ENCODE measurements around the gene ALPK3.

ALPK3 gene

GRCh38 chr15:84816694-84817465 lies at the start of gene ALPK3:
Gene ALPK3, plus strand, starts transcription at chr15:84817356. Its CDS starts 97 bp downstream, at chr15:84817453.
- peak within 1 kb of the TSS; percentile 13 for H3K4me2 ChIP-seq (ENCODE audit: low read length)
- TF ChIP-seq CTCF (IDR thresholded peaks at IDR 0.05) = peak; percentile 16
- no peaks in the 10 kb centered on the region for H3K27me3 ChIP-seq (ENCODE audit: control insufficient read depth, insufficient read depth, low read length)
- peak within 1 kb of the TSS; percentile 86 for H3K27ac ChIP-seq
- H3K4me1 ChIP-seq = peaks cover 11% of the 10 kb centered on the region
- peak within 1 kb of the TSS; percentile 77 for H2AFZ ChIP-seq
- peak within 1 kb of the TSS; percentile 28 for H3K9ac ChIP-seq
- no peaks in the 10 kb centered on the region for H3K36me3 ChIP-seq (ENCODE audit: control insufficient read depth, insufficient read depth, low read length)
- no peaks in the 10 kb centered on the region for H3K9me3 ChIP-seq (ENCODE audit: control insufficient read depth, low read length)
- H3K79me2 ChIP-seq = no peaks in the 10 kb centered on the region
- peak within 1 kb of the TSS; percentile 46 for H3K4me3 ChIP-seq (ENCODE audit: low read depth, low read length)

- Histone ChIP-seq H3K4me3 (ENCODE audit: low read depth, low read length) (no peak overlapping the region), H3K36me3 (ENCODE audit: control insufficient read depth, insufficient read depth, low read length) (no peaks in the 10 kb centered on the region), H2AFZ (no peak overlapping the region), H3K9me3 (ENCODE audit: control insufficient read depth, low read length) (no peaks in the 10 kb centered on the region), H3K79me2 (peaks cover 27% of the 10 kb centered on the region), H3K27me3 (ENCODE audit: control insufficient read depth, insufficient read depth, low read length) (no peaks in the 10 kb centered on the region), H3K4me2 (ENCODE audit: low read length) (no peak overlapping the region), H3K4me1 (no peaks in the 10 kb centered on the region), H3K9ac (no peak overlapping the region), H3K27ac (no peak overlapping the region)
- no peak for TF ChIP-seq CTCF (IDR thresholded peaks at IDR 0.05)
These were observed 45.1 kb upstream of the ALPK3 start for GRCh38 chr15:84772031-84772430.

- Histone ChIP-seq H3K4me1 (no peaks in the 10 kb centered on the region), H3K36me3 (ENCODE audit: control insufficient read depth, insufficient read depth, low read length) (no peaks in the 10 kb centered on the region), H3K27ac (no peak overlapping the region), H2AFZ (no peak overlapping the region), H3K9me3 (ENCODE audit: control insufficient read depth, low read length) (no peaks in the 10 kb centered on the region), H3K4me3 (ENCODE audit: low read depth, low read length) (no peak overlapping the region), H3K79me2 (peaks cover 24% of the 10 kb centered on the region), H3K9ac (no peak overlapping the region), H3K27me3 (ENCODE audit: control insufficient read depth, insufficient read depth, low read length) (no peaks in the 10 kb centered on the region), H3K4me2 (ENCODE audit: low read length) (no peak overlapping the region)
- no peak for TF ChIP-seq CTCF (IDR thresholded peaks at IDR 0.05)
These were observed 44.7 kb upstream of the ALPK3 start for GRCh38 chr15:84772467-84772866.

GRCh38 chr15:84773716-84774115 lies 43.4 kb upstream of the ALPK3 start:
- H3K27me3 ChIP-seq (ENCODE audit: control insufficient read depth, insufficient read depth, low read length) = no peaks in the 10 kb centered on the region
- H3K9me3 ChIP-seq (ENCODE audit: control insufficient read depth, low read length) = no peaks in the 10 kb centered on the region
- TF ChIP-seq CTCF (IDR thresholded peaks at IDR 0.05) = no peak
- no peak overlapping the region for H3K27ac ChIP-seq
- H3K79me2 ChIP-seq = peaks cover 20% of the 10 kb centered on the region
- no peak overlapping the region for H3K4me3 ChIP-seq (ENCODE audit: low read depth, low read length)
- H2AFZ ChIP-seq = no peak overlapping the region
- no peak overlapping the region for H3K4me2 ChIP-seq (ENCODE audit: low read length)
- H3K9ac ChIP-seq = no peak overlapping the region
- H3K36me3 ChIP-seq (ENCODE audit: control insufficient read depth, insufficient read depth, low read length) = no peaks in the 10 kb centered on the region
- H3K4me1 ChIP-seq = no peaks in the 10 kb centered on the region
